Mesothelial cell of epicardium (in vitro differentiated cells): Measurements from ENCODE around the gene TLE5. TPM values are rescaled to one million over a fixed set of nuclear protein-coding genes. Genes with fewer than 3 reads are reported as not detected.

Experiments used
- DNase-seq, 2 experiments: peaks; one replicate each; pipeline ENCODE4 v3.0.0; 2021; ENCODE audit warnings: low spot score in 2 of 2; ENCODE audit not compliant: unreplicated experiment in 2 of 2
- H3K27ac Mint-ChIP-seq: 2 replicates; pipeline ENCODE4 v1.8.0; 2021; ENCODE audit warnings: mixed read lengths
- H3K27me3 Mint-ChIP-seq: 2 replicates; pipeline ENCODE4 v1.8.0; 2021; ENCODE audit warnings: low read depth, mixed read lengths
- H3K36me3 Mint-ChIP-seq: 2 replicates; pipeline ENCODE4 v1.8.0; 2021; ENCODE audit warnings: mixed read lengths
- H3K4me1 Mint-ChIP-seq: 2 replicates; pipeline ENCODE4 v1.8.0; 2021; ENCODE audit warnings: mixed read lengths
- H3K4me3 Mint-ChIP-seq: 2 replicates; pipeline ENCODE4 v1.8.0; 2021; ENCODE audit warnings: mild to moderate bottlenecking, moderate library complexity, mixed read lengths
- H3K9me3 Mint-ChIP-seq: 2 replicates; pipeline ENCODE4 v1.8.0; 2021; ENCODE audit warnings: mixed read lengths
- CTCF ChIP-seq: fragments of 200-600 bp; sonication (generic); IDR thresholded peaks from one replicate; pipeline ENCODE4 v1.5.0; 2021; ENCODE audit warnings: antibody characterized with exemption; ENCODE audit not compliant: unreplicated experiment
- total RNA-seq: library from RNA; stranded (reverse); gene quantifications from 3 replicates; pipeline ENCODE4 v1.2.1, GENCODE V29; 2021

Gene TLE5
- total RNA-seq, 1 donor from 2014 or later: 417 TPM

- peaks cover 27% of the 10 kb centered on the region for H3K4me1 Mint-ChIP-seq
- peaks cover 44% of the 10 kb centered on the region for H3K27me3 Mint-ChIP-seq
- no peaks in the 10 kb centered on the region for H3K9me3 Mint-ChIP-seq
- peak overlapping the region; percentile 70 for H3K4me3 Mint-ChIP-seq
- no peak for DNase-seq
- H3K27ac Mint-ChIP-seq: peak overlapping the region; percentile 97
- no peak for TF ChIP-seq CTCF
- no peaks in the 10 kb centered on the region for H3K36me3 Mint-ChIP-seq
Observed at GRCh38 chr19:3034656-3035541, 27.4 kb downstream of the TLE5 start.

- H3K36me3 Mint-ChIP-seq: no peaks in the 10 kb centered on the region
- H3K9me3 Mint-ChIP-seq: no peaks in the 10 kb centered on the region
- H3K4me3 Mint-ChIP-seq: peak overlapping the region; percentile 70
- no peak for TF ChIP-seq CTCF
- H3K27ac Mint-ChIP-seq: peak overlapping the region; percentile 97
- H3K27me3 Mint-ChIP-seq: peaks cover 44% of the 10 kb centered on the region
- H3K4me1 Mint-ChIP-seq: peaks cover 27% of the 10 kb centered on the region
- DNase-seq: no peak
Observed at GRCh38 chr19:3034406-3034655, 28.0 kb downstream of the TLE5 start.

GRCh38 chr19:3033595-3034405, 28.5 kb downstream of the TLE5 start:
- DNase-seq: no peak
- H3K27me3 Mint-ChIP-seq: peaks cover 42% of the 10 kb centered on the region
- peaks cover 27% of the 10 kb centered on the region for H3K4me1 Mint-ChIP-seq
- H3K36me3 Mint-ChIP-seq: no peaks in the 10 kb centered on the region
- peak overlapping the region; percentile 70 for H3K4me3 Mint-ChIP-seq
- no peak for TF ChIP-seq CTCF
- H3K9me3 Mint-ChIP-seq: no peaks in the 10 kb centered on the region
- peak overlapping the region; percentile 97 for H3K27ac Mint-ChIP-seq

GRCh38 chr19:3031607-3031867, 30.8 kb downstream of the TLE5 start:
- Mint-ChIP-seq H3K27ac (no peak overlapping the region), H3K9me3 (no peaks in the 10 kb centered on the region), H3K4me1 (peaks cover 28% of the 10 kb centered on the region), H3K27me3 (peaks cover 44% of the 10 kb centered on the region), H3K4me3 (peak overlapping the region; percentile 7), H3K36me3 (peaks cover 3% of the 10 kb centered on the region)
- DNase-seq: no peak
- TF ChIP-seq CTCF: no peak

GRCh38 chr19:3029065-3029923, 33.0 kb downstream of the TLE5 start, which contains the start of gene TLE2:
TLE2 (minus strand) TSS chr19:3029280; CDS start chr19:3028904, 376 bp downstream.
- no peak for TF ChIP-seq CTCF
- peak within 1 kb of the TSS; percentile 72 for H3K4me3 Mint-ChIP-seq
- peaks cover 26% of the 10 kb centered on the region for H3K4me1 Mint-ChIP-seq
- DNase-seq: no peak
- H3K27ac Mint-ChIP-seq: peak within 1 kb of the TSS; percentile 41
- H3K9me3 Mint-ChIP-seq: no peaks in the 10 kb centered on the region
- peaks cover 5% of the 10 kb centered on the region for H3K36me3 Mint-ChIP-seq
- peaks cover 40% of the 10 kb centered on the region for H3K27me3 Mint-ChIP-seq
